HG03064 (cell line): Measurements from ENCODE around the gene ZDHHC18.
A peak's percentile ranks its signal among the peaks of the same experiment; 100 is the strongest.
"Not testable (repeated sequence)": the region's sequence is repeated elsewhere in the genome, so short reads cannot be mapped to it uniquely, and the experiment has no call there.

Experiments used
- ATAC-seq: cut with Tn5 transposase; IDR thresholded peaks from one replicate; pipeline ENCODE4 v1.9.1; 2021; ENCODE audit warnings: low read depth; ENCODE audit not compliant: unreplicated experiment

The ZDHHC18 gene

DNA sequence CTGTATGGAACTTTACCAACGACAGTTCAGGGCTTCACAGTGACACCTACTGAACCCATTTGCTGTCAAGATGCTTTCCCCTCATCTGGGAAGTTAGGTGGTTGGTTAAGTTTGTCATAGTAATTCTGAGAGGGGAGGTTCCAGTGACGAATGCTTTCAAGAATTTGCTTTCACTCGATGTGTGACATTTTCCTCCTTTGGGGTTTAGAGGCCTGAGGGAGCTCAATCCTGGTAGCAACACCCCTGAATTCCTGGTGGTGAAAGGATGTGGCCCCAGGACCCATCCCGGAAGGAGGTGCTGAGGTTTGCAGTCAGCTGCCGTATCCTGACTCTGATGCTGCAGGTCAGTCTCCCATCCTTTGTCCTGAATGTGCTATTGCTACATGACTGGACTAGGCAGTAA, 35.9 kb upstream of the ZDHHC18 start:
- no peak for ATAC-seq

DNA sequence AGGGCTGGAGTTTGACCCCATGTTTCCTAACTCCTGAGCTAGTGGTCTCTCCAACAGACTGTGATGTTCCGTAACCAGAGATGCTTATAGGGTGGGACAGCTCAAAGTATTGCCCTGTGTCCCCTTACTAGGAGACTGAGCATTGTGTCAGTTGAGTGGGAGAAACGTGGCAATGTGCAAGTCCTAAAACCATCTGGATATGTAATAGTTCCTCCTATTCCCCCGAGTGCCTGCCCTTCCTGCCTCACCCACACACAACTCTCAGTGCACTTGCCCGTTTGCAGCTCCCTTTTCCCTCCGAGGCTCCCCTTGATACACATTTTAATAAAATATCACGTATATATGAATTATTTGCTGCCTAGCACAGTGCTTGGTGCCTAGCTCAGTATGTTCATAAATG, 35.3 kb upstream of the ZDHHC18 start:
- no peak for ATAC-seq

GRCh38 chr1:26791626-26792025, 34.9 kb upstream of the ZDHHC18 start:
- ATAC-seq = no peak

DNA sequence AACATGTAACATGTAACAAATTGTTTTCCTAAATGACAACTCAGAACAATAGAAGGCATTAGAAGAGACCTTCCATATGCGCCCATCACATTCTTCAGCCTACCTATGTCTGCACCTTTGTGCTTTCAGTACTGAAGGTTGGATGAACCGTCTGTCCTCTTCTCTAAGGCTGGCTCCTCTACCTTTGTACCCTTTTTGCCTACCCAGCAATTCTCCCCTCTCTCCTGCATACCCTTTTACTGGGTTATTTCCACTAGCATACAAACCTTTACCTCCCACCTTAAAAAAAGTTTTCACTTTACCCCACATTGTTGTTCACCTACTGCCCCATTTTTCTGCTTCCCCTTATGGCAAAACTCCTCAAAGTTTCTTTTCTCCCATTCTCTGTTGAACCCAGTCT, 33.6 kb upstream of the ZDHHC18 start:
- no peak for ATAC-seq

GRCh38 chr1:26794391-26794790, 32.1 kb upstream of the ZDHHC18 start:
- no peak for ATAC-seq

DNA sequence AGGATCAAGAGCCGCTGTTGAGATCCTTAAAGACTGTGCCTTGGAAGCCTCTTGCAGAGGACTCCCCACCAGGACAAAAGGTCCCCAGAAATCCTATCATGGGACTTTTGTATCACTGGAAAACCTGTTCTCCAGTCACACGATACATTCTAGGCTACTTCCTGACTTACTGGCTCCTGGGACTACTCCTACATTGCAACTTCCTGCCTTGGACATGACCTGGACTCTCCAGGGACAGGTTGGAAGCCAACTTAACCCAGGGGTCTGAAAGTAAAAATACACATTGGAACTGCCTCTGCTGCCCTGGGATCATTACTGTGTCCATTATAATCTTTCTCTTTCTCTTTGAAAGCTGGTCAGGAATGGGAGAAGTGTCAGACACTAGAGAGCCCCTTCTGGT, 28.9 kb upstream of the ZDHHC18 start:
- ATAC-seq = no peak

- ATAC-seq = no peak
Observed at GRCh38 chr1:26799479-26800142, 26.9 kb upstream of the ZDHHC18 start.

- not testable (repeated sequence) for ATAC-seq
Observed at GRCh38 chr1:26803932-26804331, 22.6 kb upstream of the ZDHHC18 start.

DNA sequence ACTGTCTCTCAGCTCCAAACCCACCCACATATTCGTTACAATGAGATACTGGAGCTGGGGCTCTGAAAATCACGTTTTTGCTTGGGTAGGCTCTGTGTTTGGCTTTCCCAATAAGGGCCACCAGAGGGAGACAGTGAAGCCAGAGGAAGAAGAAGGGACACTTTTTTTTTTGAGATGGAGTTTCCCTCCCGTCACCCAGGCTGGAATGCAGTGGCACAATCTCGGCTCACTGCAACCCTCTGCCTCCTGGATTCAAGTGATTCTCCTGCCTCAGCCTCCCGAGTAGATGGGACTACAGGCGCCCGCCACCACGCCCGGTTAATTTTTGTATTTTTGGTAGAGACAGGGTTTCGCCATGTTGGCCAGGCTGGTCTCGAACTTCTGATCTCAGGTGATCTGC, 16.4 kb upstream of the ZDHHC18 start:
- ATAC-seq = not testable (repeated sequence)

GRCh38 chr1:26811057-26811456, 15.4 kb upstream of the ZDHHC18 start:
- no peak for ATAC-seq

GRCh38 chr1:26811708-26812107, 14.8 kb upstream of the ZDHHC18 start:
- ATAC-seq = no peak

- no peak for ATAC-seq
Observed at GRCh38 chr1:26814377-26814776, 12.1 kb upstream of the ZDHHC18 start.

- no peak for ATAC-seq
Observed at GRCh38 chr1:26814893-26815292, 11.6 kb upstream of the ZDHHC18 start.

DNA sequence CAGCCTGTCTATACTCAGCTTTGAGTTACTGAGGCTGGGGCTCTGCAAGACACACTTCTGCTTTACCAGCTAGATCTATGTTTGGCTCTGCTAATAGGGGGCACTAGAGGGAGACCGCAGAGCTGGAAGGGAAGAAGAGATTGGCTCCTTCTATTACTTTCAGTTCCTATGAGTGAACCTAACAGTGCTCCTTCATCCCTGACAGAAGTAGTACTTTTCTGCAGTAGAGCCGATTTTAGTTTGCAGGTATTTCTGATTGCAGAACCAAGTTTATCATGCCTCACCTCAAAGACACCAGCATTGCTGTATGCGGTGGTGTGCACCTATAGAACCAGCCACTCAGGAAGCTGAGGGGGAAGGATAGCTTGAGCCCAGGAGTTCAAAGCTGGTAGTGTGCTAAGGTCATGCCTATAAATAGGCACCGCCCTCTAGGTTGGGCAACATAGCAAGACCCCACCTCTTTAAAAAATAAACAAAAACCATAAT, 5.7 kb upstream of the ZDHHC18 start:
- ATAC-seq = peak; percentile 80

- no peak for ATAC-seq
Observed at GRCh38 chr1:26822737-26823395, 3.6 kb upstream of the ZDHHC18 start.

- ATAC-seq = no peak
Observed at GRCh38 chr1:26824731-26825130, 1.8 kb upstream of the ZDHHC18 start.

- no peak for ATAC-seq
Observed at GRCh38 chr1:26827106-26827604, 667 bp downstream of the ZDHHC18 start.

GRCh38 chr1:26827663-26828062, 1.2 kb downstream of the ZDHHC18 start:
- no peak for ATAC-seq

DNA sequence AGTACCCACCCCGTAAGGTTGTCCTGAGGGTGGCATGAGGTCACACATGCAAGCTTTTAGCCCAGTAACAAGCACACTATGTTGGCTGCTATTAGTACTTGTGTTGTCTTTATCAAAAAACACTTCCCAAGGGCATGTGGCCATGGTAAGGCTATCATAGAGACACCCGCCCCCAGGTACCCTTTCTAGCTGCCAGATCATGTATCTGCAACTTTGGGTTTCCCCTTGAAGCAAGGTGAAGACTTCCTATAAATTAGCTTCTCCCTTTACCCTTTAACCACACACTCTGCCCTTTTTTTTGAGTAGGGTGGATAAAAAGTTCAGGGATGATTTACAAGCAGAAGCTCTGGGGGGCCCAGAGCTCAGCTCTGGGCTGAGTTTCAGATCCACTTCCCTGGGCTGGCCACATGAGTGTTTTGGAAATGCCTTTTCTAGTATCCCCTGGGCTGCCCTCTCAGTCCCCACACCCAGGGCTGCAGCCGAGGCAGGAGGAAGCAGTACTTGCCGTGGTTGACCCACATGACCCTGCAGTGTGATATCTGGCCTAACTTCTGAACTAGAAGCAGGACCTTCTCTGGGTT, 2.0 kb downstream of the ZDHHC18 start:
- no peak for ATAC-seq

GRCh38 chr1:26829184-26829911, 2.9 kb downstream of the ZDHHC18 start:
- ATAC-seq = no peak

GRCh38 chr1:26831059-26831458, 4.6 kb downstream of the ZDHHC18 start:
- ATAC-seq = no peak
